ENCODE data around the gene AATF.
A peak's percentile ranks its signal among the peaks of the same experiment; 100 is the strongest.

AATF gene

GRCh38 chr17:36979565-36979941 lies 30.8 kb downstream of the AATF start:
- DNase-seq (ENCODE audit: low read depth), result no peak

- no peak for DNase-seq (ENCODE audit: low read depth)
Observed at GRCh38 chr17:36980280-36980761, 31.6 kb downstream of the AATF start.

- DNase-seq (ENCODE audit: low read depth), result no peak
Observed at GRCh38 chr17:36983618-36984017, 34.9 kb downstream of the AATF start.

- no peak for DNase-seq (ENCODE audit: low read depth)
Observed at GRCh38 chr17:36989173-36989572, 40.4 kb downstream of the AATF start.

- DNase-seq (ENCODE audit: low read depth), result no peak
Observed at GRCh38 chr17:36992701-36993100, 43.9 kb downstream of the AATF start.

GRCh38 chr17:36993227-36993626 lies 44.5 kb downstream of the AATF start:
- no peak for DNase-seq (ENCODE audit: low read depth)

GRCh38 chr17:36994438-36994837 lies 45.7 kb downstream of the AATF start:
- peak; percentile 54 for DNase-seq (ENCODE audit: low read depth)

- DNase-seq (ENCODE audit: low read depth), result no peak
Observed at GRCh38 chr17:36999471-36999870, 50.7 kb downstream of the AATF start.

GRCh38 chr17:37016780-37017179 lies 68.0 kb downstream of the AATF start:
- no peak for DNase-seq (ENCODE audit: low read depth)

GRCh38 chr17:37017404-37017803 lies 68.7 kb downstream of the AATF start:
- DNase-seq (ENCODE audit: low read depth), result no peak

- DNase-seq (ENCODE audit: low read depth), result no peak
Observed at GRCh38 chr17:37019117-37019740, 70.5 kb downstream of the AATF start.

- no peak for DNase-seq (ENCODE audit: low read depth)
Observed at GRCh38 chr17:37019741-37020129, 71.0 kb downstream of the AATF start.

- no peak for DNase-seq (ENCODE audit: low read depth)
Observed at GRCh38 chr17:37024181-37024637, 75.5 kb downstream of the AATF start.

- no peak for DNase-seq (ENCODE audit: low read depth)
Observed at GRCh38 chr17:37025238-37025637, 76.5 kb downstream of the AATF start.

- DNase-seq (ENCODE audit: low read depth), result no peak
Observed at GRCh38 chr17:37025847-37026530, 77.2 kb downstream of the AATF start.

GRCh38 chr17:37026531-37026869 lies 77.7 kb downstream of the AATF start:
- DNase-seq (ENCODE audit: low read depth), result no peak

GRCh38 chr17:37028040-37028439 lies 79.3 kb downstream of the AATF start:
- no peak for DNase-seq (ENCODE audit: low read depth)

GRCh38 chr17:37031493-37032083 lies 82.8 kb downstream of the AATF start:
- no peak for DNase-seq (ENCODE audit: low read depth)

- peak; percentile 28 for DNase-seq (ENCODE audit: low read depth)
Observed at GRCh38 chr17:37037590-37038155, 88.9 kb downstream of the AATF start.

- no peak for DNase-seq (ENCODE audit: low read depth)
Observed at GRCh38 chr17:37039269-37039668, 90.5 kb downstream of the AATF start.

GRCh38 chr17:37041932-37042331 lies 93.2 kb downstream of the AATF start:
- DNase-seq (ENCODE audit: low read depth), result no peak

- no peak for DNase-seq (ENCODE audit: low read depth)
Observed at GRCh38 chr17:37043201-37043600, 94.4 kb downstream of the AATF start.

- DNase-seq (ENCODE audit: low read depth), result no peak
Observed at GRCh38 chr17:37045351-37045922, 96.7 kb downstream of the AATF start.

All from GM04503 (cell line).